Stimulated activated CD4-positive, alpha-beta T cell treated with anti-CD3 and anti-CD28 coated beads, Interleukin-2, amount 100 ng/mL, for 24 hours (primary cell): Measurements from ENCODE around the gene RAVER2.

Experiments used
- DNase-seq, 2 donors: peaks; one replicate each; pipeline ENCODE4 v3.0.0-alpha.2; 2020

RAVER2 gene

GRCh38 chr1:64881281-64881680 is 136.4 kb downstream of the RAVER2 start:
- no peak for DNase-seq
